ENCODE measurements around the gene MVK. TPM values are rescaled to one million over a fixed set of nuclear protein-coding genes. Genes with fewer than 3 reads are reported as not detected.

MVK gene
- total RNA-seq, 1 experiment from 2014 or later, result 19.2 TPM

- Histone ChIP-seq H3K56ac (ENCODE audit: insufficient read length, low read depth, low read length) (no peak overlapping the region), H2BK5ac (ENCODE audit: insufficient read length, low read length) (no peak overlapping the region), H3K9me3 (ENCODE audit: control insufficient read depth, low read depth, low read length) (no peaks in the 10 kb centered on the region), H4K91ac (ENCODE audit: insufficient read length, low read depth, low read length) (no peak overlapping the region), H4K5ac (ENCODE audit: insufficient read length, low read depth, low read length) (no peak overlapping the region), H3K4me1 (ENCODE audit: insufficient read depth, low read length) (no peaks in the 10 kb centered on the region; the same call in 1 of the 2 replicates), H3K14ac (ENCODE audit: insufficient read depth, low read length) (no peak overlapping the region), H3K27ac (ENCODE audit: insufficient read length, low read depth, low read length) (no peak overlapping the region), H3K27me3 (ENCODE audit: insufficient read depth, low read length) (no peaks in the 10 kb centered on the region), H2BK20ac (ENCODE audit: low read depth, low read length, poor library complexity, severe bottlenecking) (no peak overlapping the region), H3K79me2 (ENCODE audit: insufficient read depth, low read length) (no peaks in the 10 kb centered on the region), H4K8ac (replicated peaks; ENCODE audit: insufficient read length, low read depth, low read length) (no peak overlapping the region), H4K20me1 (ENCODE audit: control insufficient read depth, insufficient read depth, insufficient read length) (no peaks in the 10 kb centered on the region), H3K18ac (ENCODE audit: insufficient read length, low read depth, low read length) (no peak overlapping the region), H2BK15ac (ENCODE audit: low read depth, low read length) (no peak overlapping the region), H3K9ac (ENCODE audit: extremely low read depth, insufficient read length, low read length) (no peak overlapping the region), H3K23me2 (ENCODE audit: insufficient read length, low read depth, low read length, poor library complexity, severe bottlenecking) (no peaks in the 10 kb centered on the region), H2BK120ac (ENCODE audit: low read depth, low read length, poor library complexity, severe bottlenecking) (no peak overlapping the region), H2BK12ac (ENCODE audit: insufficient read length, low read depth, low read length) (no peak overlapping the region), H2AK5ac (ENCODE audit: insufficient read length, low read length) (no peak overlapping the region), H2AFZ (ENCODE audit: low read length) (no peak overlapping the region), H3K23ac (ENCODE audit: insufficient read length, low read depth, low read length) (no peak overlapping the region), H3K79me1 (ENCODE audit: insufficient read depth, low read depth, low read length, poor library complexity, severe bottlenecking) (no peaks in the 10 kb centered on the region), H3K4ac (ENCODE audit: low read depth, low read length) (no peak overlapping the region), H3K4me2 (ENCODE audit: insufficient read depth, insufficient read length, low read length) (no peak overlapping the region), H3T11ph (ENCODE audit: low read length) (no peak overlapping the region)
- Mint-ChIP-seq H3K4me3 (no peak overlapping the region), H3K9me3 (no peaks in the 10 kb centered on the region), H3K36me3 (ENCODE audit: insufficient read depth in 1 of 3, low read depth in 3 of 3) (no peaks in the 10 kb centered on the region), H3K27me3 (ENCODE audit: low read depth) (peaks cover 9% of the 10 kb centered on the region), H3K4me1 (peaks cover 13 to 24% of the 10 kb centered on the region in 2 experiments), H3K27ac (peak overlapping the region in 1 of 3 experiments; percentile 17; a peak in 1 of 7 replicates)
- TF ChIP-seq CTCF (conservative IDR thresholded peaks at IDR 0.05), result no peak
- DNase-seq, result no peak
- no CpG with 5 or more reads among the region's 10 CpGs for WGBS (ENCODE audit: extremely low coverage, insufficient read length, low lambda C conversion rate)
Measured at GRCh38 chr12:109617491-109617890, 43.9 kb downstream of the MVK start.

Data from H9 (cell line).